Skeletal muscle tissue (tissue), 4 donors: ENCODE results near the gene COA6. TPM values are rescaled to one million over a fixed set of nuclear protein-coding genes. Genes with fewer than 3 reads are reported as not detected.

Experiments used
- H3K27ac ChIP-seq: one replicate; pipeline ENCODE4 v1.7.0; 2013; ENCODE audit warnings: mild to moderate bottlenecking, low read depth, low read length, inconsistent platforms
- H3K27me3 ChIP-seq, 3 donors: one replicate each; pipeline ENCODE4 v1.7.0; 2013; ENCODE audit warnings: low read length in 3 of 3; ENCODE audit not compliant: control insufficient read depth in 3 of 3, insufficient read depth in 3 of 3
- H3K36me3 ChIP-seq, 3 donors: one replicate each; pipeline ENCODE4 v1.7.0; 2013; ENCODE audit warnings: low read length in 3 of 3; ENCODE audit not compliant: control insufficient read depth in 3 of 3, insufficient read depth in 3 of 3
- H3K4me1 ChIP-seq, 3 donors: one replicate each; pipeline ENCODE4 v1.7.0; 2013; ENCODE audit warnings: low read length in 3 of 3, mild to moderate bottlenecking in 3 of 3; ENCODE audit not compliant: control insufficient read depth in 3 of 3, insufficient read depth in 3 of 3
- H3K4me3 ChIP-seq, 3 donors: one replicate each; pipeline ENCODE4 v1.7.0; 2013; ENCODE audit warnings: low read length in 3 of 3
- H3K9ac ChIP-seq, 3 donors: one replicate each; pipeline ENCODE4 v1.7.0; 2013; ENCODE audit warnings: low read length in 3 of 3, mild to moderate bottlenecking in 3 of 3, moderate library complexity in 2 of 3, low read depth in 1 of 3
- H3K9me3 ChIP-seq, 3 donors: one replicate each; pipeline ENCODE4 v1.7.0; 2013; ENCODE audit warnings: low read length in 3 of 3; ENCODE audit not compliant: control insufficient read depth in 3 of 3
- total RNA-seq: library from RNA; depleted of rRNA; stranded (reverse); fragments of >200 nt; gene quantifications from one replicate; pipeline ENCODE4 v1.2.3, GENCODE V29; 2014
- donor health status: Osteomylitis.

COA6 gene
- total RNA-seq, 1 donor from 2014 or later = 12.5 TPM

DNA sequence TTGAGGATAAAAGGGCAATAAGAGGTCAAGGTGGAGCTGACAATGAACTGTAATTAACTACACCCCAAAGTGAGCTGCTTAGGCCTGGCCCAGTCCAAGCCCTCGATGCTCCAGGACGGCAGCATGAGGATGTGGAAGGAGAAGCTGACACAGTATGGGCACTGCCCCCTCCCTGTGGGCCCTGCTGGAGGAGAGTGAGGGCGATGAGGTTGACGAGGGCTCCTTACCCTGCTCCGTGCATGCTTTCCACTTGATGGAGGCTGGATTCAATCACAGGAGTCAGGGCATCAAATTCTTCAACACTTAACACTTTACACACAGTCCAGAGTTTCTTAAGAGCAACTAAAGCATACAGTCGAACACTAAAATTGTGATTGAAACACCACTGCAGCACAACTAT, 32.4 kb downstream of the COA6 start:
- no peak overlapping the region for H3K9ac ChIP-seq
- no peak overlapping the region for H3K27ac ChIP-seq
- H3K4me1 ChIP-seq = peaks cover 0 to 3% (median 0%) of the 10 kb centered on the region in 3 donors
- H3K9me3 ChIP-seq = no peaks in the 10 kb centered on the region
- no peak overlapping the region for H3K4me3 ChIP-seq
- H3K36me3 ChIP-seq = peaks cover 3 to 19% (median 8%) of the 10 kb centered on the region in 3 donors
- no peaks in the 10 kb centered on the region for H3K27me3 ChIP-seq

DNA sequence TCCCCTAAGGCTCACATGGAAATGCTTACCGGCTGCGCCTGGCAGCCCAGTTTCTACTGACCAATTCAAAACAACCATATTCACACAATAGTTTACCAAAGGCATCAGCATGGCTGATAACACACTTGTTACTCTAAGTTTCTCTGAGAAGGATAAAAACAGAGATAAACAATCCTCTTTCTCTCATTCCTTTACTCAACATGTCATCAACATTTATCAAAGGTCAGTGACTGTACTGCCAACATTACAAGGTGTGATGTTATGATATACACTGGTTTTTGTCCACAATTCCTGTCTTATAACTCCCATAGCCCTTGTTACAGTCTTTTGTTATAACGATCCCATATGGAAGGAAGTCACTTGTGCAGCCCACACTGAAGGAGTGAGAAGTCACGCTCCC, 33.6 kb downstream of the COA6 start:
- no peak overlapping the region for H3K27ac ChIP-seq
- H3K27me3 ChIP-seq = no peaks in the 10 kb centered on the region
- no peaks in the 10 kb centered on the region for H3K9me3 ChIP-seq
- H3K4me3 ChIP-seq = no peak overlapping the region
- no peak overlapping the region for H3K9ac ChIP-seq
- no peaks in the 10 kb centered on the region for H3K4me1 ChIP-seq
- H3K36me3 ChIP-seq = peaks cover 6 to 21% (median 11%) of the 10 kb centered on the region in 3 donors

DNA sequence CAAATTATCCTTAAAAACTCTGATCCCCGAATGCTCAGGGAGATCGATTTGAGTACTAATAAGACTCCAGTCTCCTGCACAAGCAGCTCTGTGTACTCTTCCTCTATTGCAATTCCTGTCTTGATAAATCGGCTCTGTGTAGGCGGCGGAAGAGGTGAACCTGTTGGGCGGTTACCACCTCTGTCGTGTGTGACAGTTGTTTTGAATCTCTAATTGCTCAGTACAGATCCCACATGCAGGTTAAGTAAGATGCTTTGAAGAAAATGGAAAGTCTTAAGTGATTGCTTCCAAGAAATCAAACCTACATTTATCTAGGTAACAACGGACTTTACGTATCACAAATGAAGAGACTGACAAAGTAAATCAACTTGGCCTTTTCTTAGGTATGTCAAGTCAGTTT, 35.5 kb downstream of the COA6 start:
- Histone ChIP-seq H3K9me3 (no peaks in the 10 kb centered on the region), H3K36me3 (peaks cover 9 to 29% (median 13%) of the 10 kb centered on the region in 3 donors), H3K9ac (no peak overlapping the region), H3K27ac (no peak overlapping the region), H3K27me3 (no peaks in the 10 kb centered on the region), H3K4me3 (no peak overlapping the region), H3K4me1 (no peaks in the 10 kb centered on the region)

DNA sequence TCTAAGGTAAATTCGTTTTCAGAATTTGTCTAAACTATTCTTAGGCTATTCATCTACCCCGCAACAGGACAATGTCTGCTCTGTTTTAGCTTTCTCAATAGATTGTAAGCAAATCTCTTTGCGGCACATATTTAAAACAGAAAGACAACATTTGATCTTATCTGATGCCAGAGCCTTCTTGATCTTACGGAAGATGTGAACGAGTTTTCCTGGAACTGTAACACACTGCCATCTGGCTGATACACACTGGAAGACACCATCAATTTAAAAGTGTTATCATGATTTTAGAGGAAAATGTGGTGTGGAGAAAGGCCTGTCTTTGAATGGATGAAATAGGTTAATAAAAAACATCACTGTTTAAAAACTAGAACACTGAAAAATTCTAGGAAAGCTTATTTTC, 36.1 kb downstream of the COA6 start:
- Histone ChIP-seq H3K9me3 (no peaks in the 10 kb centered on the region), H3K4me3 (no peak overlapping the region), H3K36me3 (peaks cover 9 to 31% (median 16%) of the 10 kb centered on the region in 3 donors)

DNA sequence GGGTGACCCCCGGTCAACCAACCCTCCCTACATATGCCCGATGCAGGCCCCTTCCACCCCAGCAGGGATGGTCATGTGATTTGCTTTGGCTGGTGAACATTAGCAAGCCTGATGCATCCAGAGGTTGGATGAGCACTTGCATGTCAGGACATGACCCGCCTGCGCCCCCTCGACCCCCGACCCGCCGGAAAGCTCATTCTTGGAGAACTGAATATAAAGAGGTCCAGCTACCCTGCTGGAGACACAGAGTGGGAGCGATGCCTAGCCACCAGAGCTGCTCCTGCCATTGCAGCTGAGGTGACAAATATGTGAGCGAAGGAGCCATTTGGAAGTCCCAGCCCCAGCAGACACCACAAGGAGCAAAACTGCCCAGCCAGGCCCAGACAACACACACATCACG, 39.6 kb downstream of the COA6 start:
- Histone ChIP-seq H3K27ac (no peak overlapping the region), H3K9me3 (no peaks in the 10 kb centered on the region), H3K36me3 (peaks cover 14 to 27% (median 23%) of the 10 kb centered on the region in 3 donors), H3K9ac (no peak overlapping the region), H3K27me3 (no peaks in the 10 kb centered on the region), H3K4me3 (no peak overlapping the region), H3K4me1 (no peaks in the 10 kb centered on the region)

More for the DNA sequence above, 36.1 kb downstream of the COA6 start:
- H3K9ac ChIP-seq = no peak overlapping the region
- H3K4me1 ChIP-seq = no peaks in the 10 kb centered on the region
- H3K27me3 ChIP-seq = no peaks in the 10 kb centered on the region
- H3K27ac ChIP-seq = no peak overlapping the region

DNA sequence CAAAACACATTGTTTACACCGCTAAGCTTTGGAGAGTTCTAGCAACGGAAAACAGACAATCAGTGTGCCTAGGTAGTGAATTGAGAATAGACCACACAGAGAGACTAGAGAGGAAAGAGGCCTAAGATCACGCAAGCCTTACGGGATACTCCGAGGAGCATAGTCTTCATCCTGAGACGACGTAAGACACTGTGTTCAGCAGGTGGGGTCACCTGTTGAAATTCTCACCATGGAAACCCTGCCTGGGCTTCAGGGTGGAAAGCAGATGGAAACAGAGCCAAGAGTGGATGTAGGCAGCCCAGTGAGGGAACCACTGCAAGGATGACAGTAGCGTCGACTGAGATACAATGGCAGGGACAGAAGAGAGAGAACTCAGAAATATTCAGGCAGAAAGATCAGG, 40.2 kb downstream of the COA6 start:
- Histone ChIP-seq H3K27ac (no peak overlapping the region), H3K9me3 (no peaks in the 10 kb centered on the region), H3K4me3 (no peak overlapping the region), H3K4me1 (no peaks in the 10 kb centered on the region), H3K36me3 (peaks cover 16 to 28% (median 23%) of the 10 kb centered on the region in 3 donors), H3K27me3 (no peaks in the 10 kb centered on the region), H3K9ac (no peak overlapping the region)

DNA sequence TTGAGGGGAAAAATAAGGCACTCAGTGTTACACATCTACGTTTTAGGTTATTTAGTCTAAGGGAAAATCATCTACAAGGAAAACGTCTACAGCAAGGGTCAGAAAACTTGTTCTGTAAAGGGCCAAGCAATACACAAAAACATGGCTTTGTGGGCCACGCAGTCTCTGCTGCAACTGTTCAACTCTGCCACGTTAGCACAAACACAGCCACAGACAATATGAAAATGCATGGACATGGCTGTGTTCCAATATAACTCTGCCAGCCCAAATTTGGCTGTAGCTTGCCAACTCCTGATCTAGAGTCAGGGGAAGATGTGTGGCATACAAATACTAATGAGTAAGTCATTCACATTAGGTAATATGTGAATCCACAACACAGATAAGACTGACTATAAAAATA, 40.7 kb downstream of the COA6 start:
- no peak overlapping the region for H3K4me3 ChIP-seq
- no peaks in the 10 kb centered on the region for H3K4me1 ChIP-seq
- H3K9me3 ChIP-seq = no peaks in the 10 kb centered on the region
- no peaks in the 10 kb centered on the region for H3K27me3 ChIP-seq
- H3K36me3 ChIP-seq = peaks cover 13 to 30% (median 23%) of the 10 kb centered on the region in 3 donors
- H3K9ac ChIP-seq = no peak overlapping the region
- H3K27ac ChIP-seq = no peak overlapping the region

DNA sequence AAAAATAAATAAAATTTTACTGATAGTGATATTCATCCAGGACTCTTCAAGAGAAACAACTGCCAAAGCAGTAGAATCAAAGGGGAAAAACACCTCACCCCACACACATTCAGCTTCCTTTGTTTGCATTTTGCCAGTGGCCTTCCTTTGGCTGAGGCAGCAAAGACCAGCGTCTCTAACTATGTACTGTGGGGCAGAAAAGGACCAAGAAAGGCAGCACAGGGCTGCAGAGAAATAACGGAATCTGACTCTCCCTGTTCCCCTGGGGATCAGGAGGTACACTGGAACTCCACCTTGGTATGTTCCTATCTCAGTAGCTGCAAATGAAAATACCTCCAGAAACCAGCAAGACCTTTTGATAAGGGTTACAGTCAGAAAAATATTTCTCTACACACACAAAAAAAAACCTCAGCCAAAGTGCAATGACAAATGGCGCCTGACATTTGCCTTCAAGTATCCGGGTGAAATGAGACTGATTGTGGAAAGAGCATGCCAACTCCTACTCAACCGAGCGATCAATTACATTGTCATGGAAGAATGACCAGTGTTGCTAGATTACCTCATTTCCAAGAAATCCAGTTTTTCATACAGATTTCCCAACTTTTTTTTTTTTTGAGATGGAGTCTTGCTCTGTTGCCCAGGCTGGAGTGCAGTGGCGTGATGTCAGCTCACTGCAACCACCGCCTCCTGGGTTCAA, 54.8 kb downstream of the COA6 start:
- H3K36me3 ChIP-seq = peaks cover 10 to 27% (median 14%) of the 10 kb centered on the region in 3 donors
- no peak overlapping the region for H3K4me3 ChIP-seq
- H3K27me3 ChIP-seq = no peaks in the 10 kb centered on the region
- H3K4me1 ChIP-seq = no peaks in the 10 kb centered on the region
- H3K9me3 ChIP-seq = no peaks in the 10 kb centered on the region
- no peak overlapping the region for H3K9ac ChIP-seq
- H3K27ac ChIP-seq = no peak overlapping the region

DNA sequence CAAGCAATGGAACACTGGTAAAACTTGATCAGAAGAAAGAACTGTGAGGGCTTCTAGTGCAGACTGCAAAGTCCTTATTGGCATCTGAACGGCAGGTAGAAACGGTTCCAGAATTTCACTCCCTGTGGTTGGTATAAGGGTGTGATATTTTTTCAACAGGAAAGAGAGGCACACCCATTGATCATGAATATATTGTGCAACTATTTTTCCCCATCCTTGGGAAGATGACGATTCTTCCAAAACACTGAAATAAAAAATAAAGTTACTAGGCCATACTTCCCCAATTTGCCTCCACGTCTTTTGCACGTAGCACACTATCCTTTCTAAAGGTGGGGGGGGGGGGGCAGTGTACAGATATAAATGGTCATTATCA, 56.2 kb downstream of the COA6 start:
- Histone ChIP-seq H3K4me1 (no peaks in the 10 kb centered on the region), H3K27me3 (no peaks in the 10 kb centered on the region), H3K4me3 (no peak overlapping the region), H3K27ac (no peak overlapping the region), H3K9ac (no peak overlapping the region), H3K9me3 (no peaks in the 10 kb centered on the region), H3K36me3 (peaks cover 8 to 29% (median 14%) of the 10 kb centered on the region in 3 donors)

DNA sequence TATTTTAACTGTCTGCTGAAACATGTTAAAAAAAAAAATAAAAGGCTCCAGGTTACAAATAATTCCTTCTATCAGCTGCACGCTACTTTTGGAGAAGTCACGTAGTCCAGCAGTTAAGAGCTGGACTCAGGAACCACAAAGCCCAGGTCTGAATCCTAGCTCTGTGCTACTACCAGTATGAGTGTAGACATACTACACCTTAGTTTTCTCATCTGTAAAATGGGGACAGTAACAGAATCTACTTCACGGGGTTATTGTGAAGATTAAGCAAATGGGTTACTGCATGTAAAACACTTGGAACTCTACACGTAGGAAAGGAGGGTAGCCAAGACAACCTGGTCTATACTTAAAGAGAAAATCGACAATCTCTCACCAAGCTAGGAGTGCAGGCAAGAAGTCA, 57.4 kb downstream of the COA6 start:
- Histone ChIP-seq H3K4me1 (no peaks in the 10 kb centered on the region), H3K27ac (no peak overlapping the region), H3K9ac (no peak overlapping the region), H3K4me3 (no peak overlapping the region), H3K9me3 (no peaks in the 10 kb centered on the region), H3K36me3 (peaks cover 8 to 25% (median 14%) of the 10 kb centered on the region in 3 donors), H3K27me3 (no peaks in the 10 kb centered on the region)
